Endothelial cell of umbilical vein (primary cell): ENCODE measurements around the gene LRRC59. TPM values are rescaled to one million over a fixed set of nuclear protein-coding genes. Genes with fewer than 3 reads are reported as not detected.

ENCODE experiments used
- BruUV-seq: library from RNA; stranded (reverse); fragments of 400-500 nt; replicated peaks from 2 replicates; lab custom pipeline; 2021; lab: Mats Ljungman, UMichigan
- CTCF ChIA-PET: fragments of 300-600, 350-600 bp; sonication (Branson Sonifier 250); formaldehyde crosslinking; loops from one replicate; lab custom pipeline; 2021; ENCODE audit warnings: antibody characterized with exemption, inconsistent platforms; lab: Charles Lee
- POLR2A ChIA-PET: fragments of 300-600, 350-600 bp; sonication (Branson Sonifier 250); formaldehyde crosslinking; loops from one replicate; lab custom pipeline; 2021; ENCODE audit warnings: antibody characterized with exemption, inconsistent platforms; lab: Charles Lee
- DNase-seq: peaks from one replicate; pipeline ENCODE4 v3.0.0-alpha.2; 2011; ENCODE audit warnings: low read depth, low spot score
- FAIRE-seq: peaks from 2 replicates; lab custom pipeline; 2011; peaks lifted over from hg19 to GRCh38; lab: Jason Lieb, UNC
- H2AFZ ChIP-seq: 2 replicates; pipeline ENCODE4 v1.6.0; 2012; ENCODE audit warnings: low read depth, low read length, control low read depth, inconsistent platforms
- H3K27ac ChIP-seq: 2 replicates; pipeline ENCODE4 v1.5.1; 2011; ENCODE audit warnings: low read depth, mild to moderate bottlenecking, control low read depth, low read length, moderate library complexity; ENCODE audit not compliant: insufficient read depth
- H3K27me3 ChIP-seq, 2 experiments: 2 replicates each; pipeline versions ENCODE4 v1.6.0 to v1.6.1; 2011; ENCODE audit warnings: low read length in 2 of 2, mixed read lengths in 1 of 2; ENCODE audit not compliant: control insufficient read depth in 2 of 2, insufficient read depth in 2 of 2
- H3K36me3 ChIP-seq, 2 experiments: 2 replicates in 1 of 2; 3 replicates in 1 of 2; pipeline ENCODE4 v1.5.1; 2011; ENCODE audit warnings: low read length in 2 of 2, mild to moderate bottlenecking in 1 of 2, moderate library complexity in 1 of 2; ENCODE audit not compliant: control insufficient read depth in 2 of 2, insufficient read depth in 2 of 2; ENCODE audit errors: extremely low read depth in 1 of 2
- H3K4me1 ChIP-seq: 3 replicates; pipeline ENCODE4 v1.5.1; 2011; ENCODE audit warnings: mild to moderate bottlenecking, low read length; ENCODE audit not compliant: control insufficient read depth, insufficient read depth; ENCODE audit errors: extremely low read depth
- H3K4me2 ChIP-seq: 2 replicates; pipeline ENCODE4 v1.6.1; 2011; ENCODE audit warnings: low read length, control low read depth, mixed read lengths; ENCODE audit not compliant: insufficient read depth
- H3K4me3 ChIP-seq, 3 experiments: fragments of 200-600 bp in 1 of 3; sonication (generic), shearing (Covaris generic) in 1 of 3; replicated peaks in 1 of 3; 2 replicates each; pipeline ENCODE4 v1.5.1; 2011 to 2016; ENCODE audit warnings: control low read depth in 3 of 3, low read length in 3 of 3, mild to moderate bottlenecking in 2 of 3, inconsistent platforms in 1 of 3, low read depth in 1 of 3, moderate library complexity in 1 of 3; ENCODE audit not compliant: insufficient read depth in 1 of 3
- H3K79me2 ChIP-seq: 2 replicates; pipeline ENCODE4 v1.6.0; 2012; ENCODE audit warnings: low read length, inconsistent platforms; ENCODE audit not compliant: control insufficient read depth, insufficient read depth
- H3K9ac ChIP-seq: replicated peaks from 2 replicates; pipeline ENCODE3; 2011; ENCODE audit warnings: low read length, control low read depth; ENCODE audit not compliant: insufficient read depth; ENCODE audit errors: extremely low read depth
- H3K9me1 ChIP-seq: replicated peaks from 3 replicates; pipeline ENCODE4 v1.6.0; 2011; ENCODE audit warnings: mild to moderate bottlenecking, low read length; ENCODE audit not compliant: control insufficient read depth, insufficient read depth; ENCODE audit errors: extremely low read depth
- H3K9me3 ChIP-seq: replicated peaks from 2 replicates; pipeline ENCODE4 v1.5.1; 2012; ENCODE audit warnings: low read length, inconsistent platforms; ENCODE audit not compliant: control insufficient read depth, insufficient read depth
- H4K20me1 ChIP-seq: replicated peaks from 2 replicates; pipeline ENCODE3; 2011; ENCODE audit warnings: mild to moderate bottlenecking, low read length; ENCODE audit not compliant: control insufficient read depth, insufficient read depth; ENCODE audit errors: extremely low read depth
- EZH2 ChIP-seq: IDR thresholded peaks from 2 replicates; pipeline ENCODE4 v1.6.1; 2012; ENCODE audit warnings: borderline replicate concordance, low read depth, mild to moderate bottlenecking, moderate library complexity, low read length, inconsistent platforms; ENCODE audit not compliant: severe bottlenecking
- FOS ChIP-seq: IDR thresholded peaks from 2 replicates; pipeline ENCODE4 v1.6.1; 2011; ENCODE audit warnings: mild to moderate bottlenecking, low read length, moderate library complexity, borderline replicate concordance; ENCODE audit not compliant: insufficient read depth
- GATA2 ChIP-seq: IDR thresholded peaks from 2 replicates; pipeline ENCODE4 v1.7.0; 2011; ENCODE audit warnings: low read depth, mild to moderate bottlenecking, moderate library complexity, mixed read lengths, low read length; ENCODE audit not compliant: insufficient read length, insufficient read depth
- JUN ChIP-seq: IDR thresholded peaks from 2 replicates; pipeline ENCODE4 v1.6.1; 2011; ENCODE audit warnings: borderline replicate concordance, low read depth; ENCODE audit not compliant: insufficient read length, insufficient read depth
- MYC ChIP-seq: IDR thresholded peaks from one replicate; pipeline ENCODE4 v1.6.1; 2011; ENCODE audit warnings: mild to moderate bottlenecking, low read depth, low read length
- POLR2A ChIP-seq: IDR thresholded peaks from 2 replicates; pipeline ENCODE4 v1.6.1; 2012; ENCODE audit warnings: low read depth, mild to moderate bottlenecking, control low read depth, low read length
- POLR2AphosphoS5 ChIP-seq: IDR thresholded peaks from 2 replicates; pipeline ENCODE4 v1.6.1; 2012; ENCODE audit warnings: low read depth, mild to moderate bottlenecking, control low read depth, low read length, moderate library complexity; ENCODE audit not compliant: insufficient read depth
- dilution Hi-C: fragments of 300-500 bp; cut with MboI; formaldehyde crosslinking; loops from one replicate; pipeline ENCODE4 v1.15.0; 2019; ENCODE audit warnings: low sequenced_read_pairs; ENCODE audit not compliant: extremely low pct_ligation_motif_present
- intact Hi-C: fragments of 100-400 bp; cut with micrococcal nuclease; formaldehyde crosslinking; loops from one replicate; pipeline ENCODE4 v1.10.0; 2022
- polyA plus RNA-seq, 4 experiments: library from polyadenylated mRNA; depleted of rRNA in 3 of 4; stranded (reverse) in 3 of 4; unstranded in 1 of 4; fragments of >200 nt; gene quantifications; 2 replicates each; pipeline versions ENCODE4 v1.2.1 to v1.2.3, GENCODE V29; 2011 to 2012; ENCODE audit warnings: missing spikeins in 1 of 4
- total RNA-seq: library from RNA; stranded (reverse); gene quantifications from 2 replicates; pipeline ENCODE4 v1.2.3, GENCODE V29; 2021
- TF ChIP-seq, protein P1 (sequence below): IDR thresholded peaks from 2 replicates; pipeline ENCODE4 v1.6.1; 2011; ENCODE audit not compliant: insufficient read depth, insufficient read length
- TF ChIP-seq, protein P2 (sequence below), 2 donors: IDR thresholded peaks; 1 replicate in 1 of 2; 2 replicates in 1 of 2; pipeline ENCODE4 v1.5.1; 2011; ENCODE audit warnings: low read length in 2 of 2, mild to moderate bottlenecking in 2 of 2, moderate library complexity in 2 of 2, control low read depth in 1 of 2, inconsistent platforms in 1 of 2, low read depth in 1 of 2; ENCODE audit not compliant: insufficient read depth in 1 of 2; ENCODE audit errors: extremely low read depth in 1 of 2

Gene LRRC59
- total and polyA plus RNA-seq, 2 donors (not counting 3 experiments of a cell fraction or from before 2014, with no cell fraction given): 93.9 to 183 TPM

DNA sequence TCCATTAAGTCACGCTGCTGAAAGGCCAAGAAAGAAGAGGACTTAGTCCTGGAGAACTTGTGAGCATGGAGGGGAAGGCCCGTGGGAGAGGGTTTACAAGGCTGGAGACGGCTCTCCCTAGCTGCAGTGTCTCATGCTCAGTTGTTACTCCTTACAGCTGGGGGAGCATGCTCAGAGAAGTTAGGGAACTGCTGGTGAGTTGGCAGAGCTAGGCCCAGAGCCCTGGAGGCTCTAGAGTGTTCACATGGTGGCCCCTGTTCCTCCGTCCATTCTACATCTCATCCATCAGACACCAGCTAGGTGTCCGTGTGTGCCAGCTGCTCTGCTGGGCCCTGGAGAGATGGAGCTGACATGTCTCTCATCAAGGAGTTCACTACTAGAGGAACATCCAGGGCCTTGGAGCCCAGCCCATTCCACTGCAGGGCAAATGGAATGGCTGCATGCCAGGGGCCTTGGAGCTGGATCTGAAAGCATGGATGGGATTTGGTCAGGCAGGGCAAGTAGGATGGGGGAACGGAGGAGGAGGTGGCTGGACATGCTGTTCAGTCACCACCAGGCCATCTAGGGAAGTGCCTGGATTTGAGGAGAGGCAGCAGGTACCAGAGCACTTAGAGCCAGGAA, 45.1 kb downstream of the LRRC59 start:
- Histone ChIP-seq H3K27me3 (no peaks in the 10 kb centered on the region), H3K9me1 (no peaks in the 10 kb centered on the region), H3K4me2 (no peak overlapping the region), H4K20me1 (no peaks in the 10 kb centered on the region), H3K36me3 (peaks cover 3 to 28% of the 10 kb centered on the region in 2 experiments), H3K4me3 (no peak overlapping the region), H3K27ac (no peak overlapping the region), H3K9ac (no peak overlapping the region), H2AFZ (no peak overlapping the region), H3K79me2 (peaks cover 5% of the 10 kb centered on the region), H3K4me1 (peaks cover 17% of the 10 kb centered on the region), H3K9me3 (no peaks in the 10 kb centered on the region)
- FAIRE-seq: no peak
- TF ChIP-seq JUN: no peak
- TF ChIP-seq POLR2A: no peak
- TF ChIP-seq GATA2: no peak
- TF ChIP-seq EZH2: no peak
- TF ChIP-seq FOS: no peak
- TF ChIP-seq, protein P1, sequence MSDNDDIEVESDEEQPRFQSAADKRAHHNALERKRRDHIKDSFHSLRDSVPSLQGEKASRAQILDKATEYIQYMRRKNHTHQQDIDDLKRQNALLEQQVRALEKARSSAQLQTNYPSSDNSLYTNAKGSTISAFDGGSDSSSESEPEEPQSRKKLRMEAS: no peak
- TF ChIP-seq MYC: no peak
- TF ChIP-seq POLR2AphosphoS5: no peak
- TF ChIP-seq, protein P2, sequence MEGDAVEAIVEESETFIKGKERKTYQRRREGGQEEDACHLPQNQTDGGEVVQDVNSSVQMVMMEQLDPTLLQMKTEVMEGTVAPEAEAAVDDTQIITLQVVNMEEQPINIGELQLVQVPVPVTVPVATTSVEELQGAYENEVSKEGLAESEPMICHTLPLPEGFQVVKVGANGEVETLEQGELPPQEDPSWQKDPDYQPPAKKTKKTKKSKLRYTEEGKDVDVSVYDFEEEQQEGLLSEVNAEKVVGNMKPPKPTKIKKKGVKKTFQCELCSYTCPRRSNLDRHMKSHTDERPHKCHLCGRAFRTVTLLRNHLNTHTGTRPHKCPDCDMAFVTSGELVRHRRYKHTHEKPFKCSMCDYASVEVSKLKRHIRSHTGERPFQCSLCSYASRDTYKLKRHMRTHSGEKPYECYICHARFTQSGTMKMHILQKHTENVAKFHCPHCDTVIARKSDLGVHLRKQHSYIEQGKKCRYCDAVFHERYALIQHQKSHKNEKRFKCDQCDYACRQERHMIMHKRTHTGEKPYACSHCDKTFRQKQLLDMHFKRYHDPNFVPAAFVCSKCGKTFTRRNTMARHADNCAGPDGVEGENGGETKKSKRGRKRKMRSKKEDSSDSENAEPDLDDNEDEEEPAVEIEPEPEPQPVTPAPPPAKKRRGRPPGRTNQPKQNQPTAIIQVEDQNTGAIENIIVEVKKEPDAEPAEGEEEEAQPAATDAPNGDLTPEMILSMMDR (IDR thresholded peaks at IDR 0.05; ENCODE audit: extremely low read depth in 1 of 2, insufficient read depth in 1 of 2, low read depth in 1 of 2, low read length in 2 of 2): no peak
- dilution Hi-C loops (no loop called here), intact Hi-C loops (no loop called here)
- BruUV-seq: no TSS peak
- DNase-seq: no peak
- ChIA-PET CTCF (interaction anchor here (0.7 to 2.0 kb wide), 2 partner anchors 10 to 16 kb away, joined by 3 to 11 read pairs; no protein-coding TSS in a partner anchor), POLR2A (no interaction called here)
